ENCODE results near the gene ACVRL1. TPM values are rescaled to one million over a fixed set of nuclear protein-coding genes. Genes with fewer than 3 reads are reported as not detected.

Gene ACVRL1
- total RNA-seq, 1 experiment from 2014 or later: 0.98 TPM

DNA sequence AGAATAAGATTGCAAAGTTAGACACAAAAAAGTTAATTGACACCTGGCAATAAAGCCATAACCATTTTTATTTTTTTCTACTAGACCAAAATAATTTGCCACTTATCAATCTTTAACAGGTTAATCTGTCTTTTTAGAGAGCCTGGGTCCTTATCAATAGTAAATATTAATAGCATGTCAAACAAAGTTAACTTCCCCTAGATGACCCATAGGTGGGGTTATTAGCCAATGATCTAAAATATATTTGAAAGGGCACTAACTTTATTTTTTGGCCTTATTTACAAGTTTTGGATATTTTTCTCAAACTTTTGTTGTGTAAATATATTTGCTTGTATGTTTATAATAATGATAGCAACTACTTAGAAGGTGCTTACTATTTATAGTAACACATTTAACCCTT is 15.5 kb upstream of the ACVRL1 start:
- H3K9me3 Mint-ChIP-seq: no peaks in the 10 kb centered on the region
- POLR2A ChIA-PET: no interaction called here
- no peak for TF ChIP-seq ZNF121 (CRISPR knock-in tag; IDR thresholded peaks at IDR 0.05)
- TF ChIP-seq, protein P1, sequence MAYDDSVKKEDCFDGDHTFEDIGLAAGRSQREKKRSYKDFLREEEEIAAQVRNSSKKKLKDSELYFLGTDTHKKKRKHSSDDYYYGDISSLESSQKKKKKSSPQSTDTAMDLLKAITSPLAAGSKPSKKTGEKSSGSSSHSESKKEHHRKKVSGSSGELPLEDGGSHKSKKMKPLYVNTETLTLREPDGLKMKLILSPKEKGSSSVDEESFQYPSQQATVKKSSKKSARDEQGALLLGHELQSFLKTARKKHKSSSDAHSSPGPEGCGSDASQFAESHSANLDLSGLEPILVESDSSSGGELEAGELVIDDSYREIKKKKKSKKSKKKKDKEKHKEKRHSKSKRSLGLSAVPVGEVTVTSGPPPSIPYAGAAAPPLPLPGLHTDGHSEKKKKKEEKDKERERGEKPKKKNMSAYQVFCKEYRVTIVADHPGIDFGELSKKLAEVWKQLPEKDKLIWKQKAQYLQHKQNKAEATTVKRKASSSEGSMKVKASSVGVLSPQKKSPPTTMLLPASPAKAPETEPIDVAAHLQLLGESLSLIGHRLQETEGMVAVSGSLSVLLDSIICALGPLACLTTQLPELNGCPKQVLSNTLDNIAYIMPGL (CRISPR knock-in tag; IDR thresholded peaks at IDR 0.05): no peak
- no peak for TF ChIP-seq SMAD3 (CRISPR knock-in tag; IDR thresholded peaks at IDR 0.05; ENCODE audit: borderline replicate concordance)
- no peak for TF ChIP-seq ATF6 (CRISPR knock-in tag; IDR thresholded peaks at IDR 0.05)
- TF ChIP-seq, protein P2, sequence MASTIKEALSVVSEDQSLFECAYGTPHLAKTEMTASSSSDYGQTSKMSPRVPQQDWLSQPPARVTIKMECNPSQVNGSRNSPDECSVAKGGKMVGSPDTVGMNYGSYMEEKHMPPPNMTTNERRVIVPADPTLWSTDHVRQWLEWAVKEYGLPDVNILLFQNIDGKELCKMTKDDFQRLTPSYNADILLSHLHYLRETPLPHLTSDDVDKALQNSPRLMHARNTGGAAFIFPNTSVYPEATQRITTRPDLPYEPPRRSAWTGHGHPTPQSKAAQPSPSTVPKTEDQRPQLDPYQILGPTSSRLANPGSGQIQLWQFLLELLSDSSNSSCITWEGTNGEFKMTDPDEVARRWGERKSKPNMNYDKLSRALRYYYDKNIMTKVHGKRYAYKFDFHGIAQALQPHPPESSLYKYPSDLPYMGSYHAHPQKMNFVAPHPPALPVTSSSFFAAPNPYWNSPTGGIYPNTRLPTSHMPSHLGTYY (CRISPR knock-in tag; IDR thresholded peaks at IDR 0.05): no peak
- TF ChIP-seq, protein P3, sequence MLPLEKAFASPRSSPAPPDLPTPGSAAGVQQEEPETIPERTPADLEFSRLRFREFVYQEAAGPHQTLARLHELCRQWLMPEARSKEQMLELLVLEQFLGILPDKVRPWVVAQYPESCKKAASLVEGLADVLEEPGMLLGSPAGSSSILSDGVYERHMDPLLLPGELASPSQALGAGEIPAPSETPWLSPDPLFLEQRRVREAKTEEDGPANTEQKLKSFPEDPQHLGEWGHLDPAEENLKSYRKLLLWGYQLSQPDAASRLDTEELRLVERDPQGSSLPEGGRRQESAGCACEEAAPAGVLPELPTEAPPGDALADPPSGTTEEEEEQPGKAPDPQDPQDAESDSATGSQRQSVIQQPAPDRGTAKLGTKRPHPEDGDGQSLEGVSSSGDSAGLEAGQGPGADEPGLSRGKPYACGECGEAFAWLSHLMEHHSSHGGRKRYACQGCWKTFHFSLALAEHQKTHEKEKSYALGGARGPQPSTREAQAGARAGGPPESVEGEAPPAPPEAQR (CRISPR knock-in tag; IDR thresholded peaks at IDR 0.05): no peak
- TF ChIP-seq, protein P4, sequence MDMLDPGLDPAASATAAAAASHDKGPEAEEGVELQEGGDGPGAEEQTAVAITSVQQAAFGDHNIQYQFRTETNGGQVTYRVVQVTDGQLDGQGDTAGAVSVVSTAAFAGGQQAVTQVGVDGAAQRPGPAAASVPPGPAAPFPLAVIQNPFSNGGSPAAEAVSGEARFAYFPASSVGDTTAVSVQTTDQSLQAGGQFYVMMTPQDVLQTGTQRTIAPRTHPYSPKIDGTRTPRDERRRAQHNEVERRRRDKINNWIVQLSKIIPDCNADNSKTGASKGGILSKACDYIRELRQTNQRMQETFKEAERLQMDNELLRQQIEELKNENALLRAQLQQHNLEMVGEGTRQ (CRISPR knock-in tag; IDR thresholded peaks at IDR 0.05): no peak
- no peak for TF ChIP-seq PRRX2 (CRISPR knock-in tag; IDR thresholded peaks at IDR 0.05)
- no peak for TF ChIP-seq ATF3 (CRISPR knock-in tag; conservative IDR thresholded peaks at IDR 0.05)
- no peak for TF ChIP-seq TEAD1 (CRISPR knock-in tag; IDR thresholded peaks at IDR 0.05)
- no peak for TF ChIP-seq FOXP4 (CRISPR knock-in tag; IDR thresholded peaks at IDR 0.05)
- no peak for TF ChIP-seq AFF4 (CRISPR knock-in tag; IDR thresholded peaks at IDR 0.05; ENCODE audit: borderline replicate concordance)
- TF ChIP-seq SOX15 (CRISPR knock-in tag; IDR thresholded peaks at IDR 0.05): no peak
- no peak for TF ChIP-seq ELF4 (CRISPR knock-in tag; IDR thresholded peaks at IDR 0.05; ENCODE audit: low read depth)
- no peak for TF ChIP-seq ZNF219 (CRISPR knock-in tag; IDR thresholded peaks at IDR 0.05; ENCODE audit: borderline replicate concordance)
- no peak overlapping the region for H3K4me3 Mint-ChIP-seq
- no peak for ATAC-seq
- H3K4me1 Mint-ChIP-seq: peaks cover 22% of the 10 kb centered on the region
- no peak for DNase-seq (ENCODE audit: low spot score)
- H3K27ac Mint-ChIP-seq: no peak overlapping the region
- CTCF ChIA-PET: interaction anchor here (0.6 to 6.4 kb wide), 16 partner anchors 14 to 360 kb away, joined by 3 to 91 read pairs (median 4); partner anchors contain the start of genes ACVR1B and ACVRL1
- peaks cover 14% of the 10 kb centered on the region for H3K27me3 Mint-ChIP-seq (ENCODE audit: low read depth)
- H3K36me3 Mint-ChIP-seq: no peaks in the 10 kb centered on the region

All from WTC11 (cell line).